T-helper 9 cell (primary cell): ENCODE measurements around the gene VGLL3.
"Not testable (repeated sequence)": the region's sequence is repeated elsewhere in the genome, so short reads cannot be mapped to it uniquely, and the experiment has no call there.

ENCODE experiments used
- DNase-seq: peaks from one replicate; pipeline ENCODE4 v3.0.0-alpha.2; 2020
- total RNA-seq, 2 donors: gene quantifications; one replicate each; lab custom pipeline; 2026; lab: John Stamatoyannopoulos, UW

Gene VGLL3
- 0.07 to 0.24 reads per million in 2 donors for total RNA-seq

- DNase-seq: no peak
These were observed at the start of gene VGLL3 for GRCh38 chr3:86990734-86991481. Gene VGLL3, minus strand, starts transcription at chr3:86991149. Its CDS starts 406 bp downstream, at chr3:86990743.

- DNase-seq: no peak
These were observed 46.7 kb upstream of the VGLL3 start for GRCh38 chr3:87037652-87038051.

- no peak for DNase-seq
These were observed 45.7 kb upstream of the VGLL3 start for GRCh38 chr3:87036671-87037070.

GRCh38 chr3:87035339-87035738 is 44.4 kb upstream of the VGLL3 start:
- DNase-seq: no peak

GRCh38 chr3:87033205-87033604 is 42.3 kb upstream of the VGLL3 start:
- DNase-seq: no peak

GRCh38 chr3:87025661-87026645 is 35.0 kb upstream of the VGLL3 start:
- DNase-seq: no peak

- not testable (repeated sequence) for DNase-seq
These were observed 26.4 kb upstream of the VGLL3 start for GRCh38 chr3:87017370-87017769.

GRCh38 chr3:87009271-87009670 is 18.3 kb upstream of the VGLL3 start:
- DNase-seq: no peak

- DNase-seq: no peak
These were observed 16.0 kb upstream of the VGLL3 start for GRCh38 chr3:87006844-87007439.

GRCh38 chr3:87004883-87005282 is 13.9 kb upstream of the VGLL3 start:
- no peak for DNase-seq

GRCh38 chr3:87002346-87002745 is 11.4 kb upstream of the VGLL3 start:
- no peak for DNase-seq

GRCh38 chr3:87001473-87002098 is 10.6 kb upstream of the VGLL3 start:
- DNase-seq: no peak

- no peak for DNase-seq
These were observed 10.0 kb upstream of the VGLL3 start for GRCh38 chr3:87000940-87001339.

- no peak for DNase-seq
These were observed 7.6 kb upstream of the VGLL3 start for GRCh38 chr3:86998569-86998968.

GRCh38 chr3:86996261-86996955 is 5.5 kb upstream of the VGLL3 start:
- no peak for DNase-seq

GRCh38 chr3:86995537-86995936 is 4.6 kb upstream of the VGLL3 start:
- no peak for DNase-seq

- no peak for DNase-seq
These were observed 2.8 kb upstream of the VGLL3 start for GRCh38 chr3:86993704-86994103.

GRCh38 chr3:86991840-86992435 is 989 bp upstream of the VGLL3 start:
- no peak for DNase-seq

GRCh38 chr3:86991482-86991815 is 500 bp upstream of the VGLL3 start:
- no peak for DNase-seq

GRCh38 chr3:86990012-86990733 is 776 bp downstream of the VGLL3 start:
- no peak for DNase-seq

GRCh38 chr3:86989611-86990010 is 1.3 kb downstream of the VGLL3 start:
- DNase-seq: no peak
